ENCODE data around the gene SUSD1. TPM values are rescaled to one million over a fixed set of nuclear protein-coding genes. Genes with fewer than 3 reads are reported as not detected.

Gene SUSD1
- polyA plus RNA-seq, 1 of the 3 experiments (the other 2 are of a cell fraction), result 8.2 TPM

DNA sequence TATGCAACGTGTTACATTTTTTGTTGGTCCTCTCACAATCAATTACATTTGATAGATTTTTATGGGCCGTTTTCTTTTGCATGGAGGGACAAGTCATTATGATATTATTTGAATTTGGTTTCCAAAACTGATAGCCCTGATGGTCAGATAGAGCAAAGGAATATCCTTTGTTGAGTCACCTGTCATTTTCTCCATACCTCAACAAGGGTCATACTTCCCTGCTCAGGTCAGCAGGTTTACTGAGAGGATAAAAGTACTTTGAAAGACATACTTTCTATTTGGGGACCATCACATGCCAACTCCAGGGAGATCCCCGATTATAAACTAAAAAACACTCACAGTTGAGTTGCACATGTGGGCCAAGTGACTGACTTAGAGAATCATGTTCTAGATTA is 132.9 kb downstream of the SUSD1 start:
- no peak for DNase-seq

GRCh38 chr9:112041536-112042243 is 133.4 kb downstream of the SUSD1 start:
- POLR2A ChIA-PET, result no interaction called here
- H3K36me3 ChIP-seq (replicated peaks in 1 of 2; ENCODE audit: control insufficient read depth in 1 of 2, insufficient read depth in 2 of 2, low read length in 1 of 2), result no peaks in the 10 kb centered on the region
- CTCF ChIA-PET, result interaction anchor here (0.6 kb wide), 1 partner anchor 21 kb away, joined by 3 read pairs; no protein-coding TSS in a partner anchor
- no peak overlapping the region for H3K4me3 ChIP-seq (ENCODE audit: low read depth in 2 of 2, low read length in 1 of 2)
- peak overlapping the region; percentile 26 for H3K4me2 ChIP-seq
- H3K9ac ChIP-seq, result peak overlapping the region; percentile 57
- H3K9me3 ChIP-seq, result no peaks in the 10 kb centered on the region
- H3K9me2 ChIP-seq, result no peaks in the 10 kb centered on the region
- no peak overlapping the region for H2AFZ ChIP-seq (ENCODE audit: low read depth)
- no peaks in the 10 kb centered on the region for H3K79me2 ChIP-seq (ENCODE audit: insufficient read depth)
- H3K4me1 ChIP-seq (ENCODE audit: control insufficient read depth in 1 of 2, insufficient read depth in 2 of 2, low read depth in 1 of 2, low read length in 1 of 2), result peaks cover 0 to 41% of the 10 kb centered on the region in 2 experiments; a peak in 3 of 4 replicates
- DNase-seq, result no peak
- H3K27ac ChIP-seq (ENCODE audit: low read depth in 2 of 2, low read length in 1 of 2), result peak overlapping the region; percentile 63 to 75
- H3K27me3 ChIP-seq (ENCODE audit: insufficient read depth), result no peaks in the 10 kb centered on the region
- WGBS (ENCODE audit: low lambda C conversion rate), result 8% methylated on average over 6 of the region's 8 CpGs
- H3F3A ChIP-seq (replicated peaks; ENCODE audit: insufficient read depth), result peaks cover 32% of the 10 kb centered on the region
- H4K20me1 ChIP-seq (ENCODE audit: insufficient read depth), result no peaks in the 10 kb centered on the region
- TF ChIP-seq GABPA (IDR thresholded peaks at IDR 0.05; ENCODE audit: low read depth), result peak; percentile 43; the same call in 1 of the 2 replicates
- TF ChIP-seq SIN3A (IDR thresholded peaks at IDR 0.05; ENCODE audit: borderline replicate concordance, low read depth, low read length), result peak; percentile 84; the same call in 1 of the 2 replicates
- peak; percentile 75; the same call in 1 of the 2 replicates for TF ChIP-seq REST (IDR thresholded peaks at IDR 0.05; ENCODE audit: low read depth, low read length)
- TF ChIP-seq TAF1 (IDR thresholded peaks at IDR 0.05; ENCODE audit: borderline replicate concordance, low read depth, low read length), result peak; percentile 40; the same call in 1 of the 2 replicates
- peak; percentile 28; the same call in 1 of the 2 replicates for TF ChIP-seq ELF1 (IDR thresholded peaks at IDR 0.05)
- TF ChIP-seq USF1 (IDR thresholded peaks at IDR 0.05; ENCODE audit: borderline replicate concordance, low read depth), result peak; percentile 25; the same call in 1 of the 2 replicates
- peak; percentile 97 for TF ChIP-seq FOSL2 (IDR thresholded peaks at IDR 0.05; ENCODE audit: borderline replicate concordance, low read depth)
- TF ChIP-seq MAX (IDR thresholded peaks at IDR 0.05; ENCODE audit: low read depth), result peak; percentile 88
- TF ChIP-seq MEF2A (IDR thresholded peaks at IDR 0.05; ENCODE audit: borderline replicate concordance, low read depth), result peak; percentile 80
- TF ChIP-seq NFIC (IDR thresholded peaks at IDR 0.05; ENCODE audit: borderline replicate concordance), result peak; percentile 96
- peak; percentile 95 for TF ChIP-seq POLR2AphosphoS5 (IDR thresholded peaks at IDR 0.05; ENCODE audit: low read depth, low read length)
- TF ChIP-seq EP300 (IDR thresholded peaks at IDR 0.05; ENCODE audit: borderline replicate concordance in 1 of 2, low read depth in 1 of 2, low read length in 1 of 2), result peak; percentile 51 to 99; a peak in 3 of 4 replicates
- TF ChIP-seq, protein P1, sequence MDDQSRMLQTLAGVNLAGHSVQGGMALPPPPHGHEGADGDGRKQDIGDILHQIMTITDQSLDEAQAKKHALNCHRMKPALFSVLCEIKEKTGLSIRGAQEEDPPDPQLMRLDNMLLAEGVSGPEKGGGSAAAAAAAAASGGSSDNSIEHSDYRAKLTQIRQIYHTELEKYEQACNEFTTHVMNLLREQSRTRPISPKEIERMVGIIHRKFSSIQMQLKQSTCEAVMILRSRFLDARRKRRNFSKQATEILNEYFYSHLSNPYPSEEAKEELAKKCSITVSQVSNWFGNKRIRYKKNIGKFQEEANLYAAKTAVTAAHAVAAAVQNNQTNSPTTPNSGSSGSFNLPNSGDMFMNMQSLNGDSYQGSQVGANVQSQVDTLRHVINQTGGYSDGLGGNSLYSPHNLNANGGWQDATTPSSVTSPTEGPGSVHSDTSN (IDR thresholded peaks at IDR 0.05), result peak; percentile 94
- no peak for TF ChIP-seq SMC3 (IDR thresholded peaks at IDR 0.05; ENCODE audit: low read depth, low read length)
- no peak for TF ChIP-seq CHD2 (IDR thresholded peaks at IDR 0.05; ENCODE audit: low read length, partially characterized antibody)

More for the DNA sequence above, 132.9 kb downstream of the SUSD1 start:
- H3K4me3 ChIP-seq (ENCODE audit: low read depth in 2 of 2, low read length in 1 of 2), result no peak overlapping the region
- no peaks in the 10 kb centered on the region for H4K20me1 ChIP-seq (ENCODE audit: insufficient read depth)
- CTCF ChIA-PET, result no interaction called here
- H3K4me1 ChIP-seq (ENCODE audit: control insufficient read depth in 1 of 2, insufficient read depth in 2 of 2, low read depth in 1 of 2, low read length in 1 of 2), result peaks cover 0 to 38% of the 10 kb centered on the region in 2 experiments; a peak in 3 of 4 replicates
- H3K9me3 ChIP-seq, result no peaks in the 10 kb centered on the region
- POLR2A ChIA-PET, result no interaction called here
- peaks cover 29% of the 10 kb centered on the region for H3F3A ChIP-seq (replicated peaks; ENCODE audit: insufficient read depth)
- H3K27me3 ChIP-seq (ENCODE audit: insufficient read depth), result no peaks in the 10 kb centered on the region
- peak overlapping the region; percentile 26 for H3K4me2 ChIP-seq
- no peaks in the 10 kb centered on the region for H3K36me3 ChIP-seq (replicated peaks in 1 of 2; ENCODE audit: control insufficient read depth in 1 of 2, insufficient read depth in 2 of 2, low read length in 1 of 2)
- no peak overlapping the region for H2AFZ ChIP-seq (ENCODE audit: low read depth)
- TF ChIP-seq POLR2AphosphoS5 (IDR thresholded peaks at IDR 0.05; ENCODE audit: low read depth, low read length), result no peak
- TF ChIP-seq, protein P2, sequence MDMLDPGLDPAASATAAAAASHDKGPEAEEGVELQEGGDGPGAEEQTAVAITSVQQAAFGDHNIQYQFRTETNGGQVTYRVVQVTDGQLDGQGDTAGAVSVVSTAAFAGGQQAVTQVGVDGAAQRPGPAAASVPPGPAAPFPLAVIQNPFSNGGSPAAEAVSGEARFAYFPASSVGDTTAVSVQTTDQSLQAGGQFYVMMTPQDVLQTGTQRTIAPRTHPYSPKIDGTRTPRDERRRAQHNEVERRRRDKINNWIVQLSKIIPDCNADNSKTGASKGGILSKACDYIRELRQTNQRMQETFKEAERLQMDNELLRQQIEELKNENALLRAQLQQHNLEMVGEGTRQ (IDR thresholded peaks at IDR 0.05; ENCODE audit: borderline replicate concordance, low read depth, low read length), result no peak
- no peak for TF ChIP-seq SMC3 (IDR thresholded peaks at IDR 0.05; ENCODE audit: low read depth, low read length)
- TF ChIP-seq MAX (IDR thresholded peaks at IDR 0.05; ENCODE audit: low read depth), result no peak
- H3K27ac ChIP-seq (ENCODE audit: low read depth in 2 of 2, low read length in 1 of 2), result peak overlapping the region; percentile 63 to 75; a peak in 3 of 4 replicates
- H3K9me2 ChIP-seq, result no peaks in the 10 kb centered on the region
- 41% methylated on average over 3 of the region's 3 CpGs for WGBS (ENCODE audit: low lambda C conversion rate)
- no peaks in the 10 kb centered on the region for H3K79me2 ChIP-seq (ENCODE audit: insufficient read depth)
- peak overlapping the region; percentile 57 for H3K9ac ChIP-seq

Measured in SK-N-SH (cell line).